Left cardiac atrium (tissue), 4 donors: ENCODE measurements around the gene P3H1. TPM values are rescaled to one million over a fixed set of nuclear protein-coding genes. Genes with fewer than 3 reads are reported as not detected.

ENCODE experiments used
- ATAC-seq, 2 donors: fragments of 200-7000 bp; cut with Tn5 transposase; one replicate each; pipeline ENCODE4 v1.9.1; 2020; ENCODE audit warnings: mild to moderate bottlenecking in 2 of 2, moderate library complexity in 2 of 2
- DNase-seq: peaks from one replicate; pipeline ENCODE4 v3.0.0-alpha.2; 2020
- intact Hi-C, 2 donors: fragments of 100-400 bp; cut with DNase I; formaldehyde crosslinking; loops; one replicate each; pipeline versions ENCODE4 v1.14.1 to v1.15.1; 2022 to 2023
- total RNA-seq, 2 donors: library from RNA; stranded (reverse); fragmentation: NEBNext Ultra II Directional; extraction: Animal tissue kit (Norgen Biotek cat#: 25700); gene quantifications; one replicate each; pipeline ENCODE4 v1.2.1, GENCODE V29; 2021
- donor health status: DM: no; HTN: yes; CAD: no.
- donor health status: DM: no; HTN: yes; CAD: no; lungs with severe emphysema.
- donor health status: DM: yes; HTN: yes; CAD: no.
- donor health status: Dilated cardiomyopathy.

The P3H1 gene
- total RNA-seq, 2 donors from 2014 or later = 16.2 to 17.7 TPM

DNA sequence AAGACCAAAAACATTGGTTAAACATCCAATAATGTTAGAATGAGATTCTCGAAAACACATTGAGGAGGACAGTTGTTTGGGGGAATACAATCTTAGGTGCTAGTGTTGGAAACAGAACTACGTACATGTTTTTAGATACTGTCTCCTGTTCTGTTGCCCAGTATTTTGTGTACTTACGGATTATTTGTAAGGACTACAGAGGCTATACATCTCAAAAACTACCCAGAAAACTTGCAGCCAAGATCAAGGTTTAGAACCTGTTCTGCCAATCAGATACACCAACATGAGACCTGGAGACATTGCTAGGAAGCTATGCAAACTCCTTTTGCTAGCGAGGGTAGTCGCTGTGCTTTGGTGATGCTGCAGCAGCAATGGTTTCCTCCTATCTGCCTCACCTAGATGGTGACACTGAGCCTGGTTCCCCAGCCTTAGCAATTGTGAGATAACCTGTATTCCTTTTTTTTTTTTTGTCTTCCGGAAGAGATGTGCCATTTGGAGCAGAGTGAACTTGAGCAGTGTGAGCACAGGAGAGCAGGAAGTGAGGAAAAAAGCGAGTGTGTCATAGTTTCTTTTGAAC lies 62.9 kb downstream of the P3H1 start:
- DNase-seq = no peak
- ATAC-seq = no peak
- intact Hi-C loops = no loop called here

DNA sequence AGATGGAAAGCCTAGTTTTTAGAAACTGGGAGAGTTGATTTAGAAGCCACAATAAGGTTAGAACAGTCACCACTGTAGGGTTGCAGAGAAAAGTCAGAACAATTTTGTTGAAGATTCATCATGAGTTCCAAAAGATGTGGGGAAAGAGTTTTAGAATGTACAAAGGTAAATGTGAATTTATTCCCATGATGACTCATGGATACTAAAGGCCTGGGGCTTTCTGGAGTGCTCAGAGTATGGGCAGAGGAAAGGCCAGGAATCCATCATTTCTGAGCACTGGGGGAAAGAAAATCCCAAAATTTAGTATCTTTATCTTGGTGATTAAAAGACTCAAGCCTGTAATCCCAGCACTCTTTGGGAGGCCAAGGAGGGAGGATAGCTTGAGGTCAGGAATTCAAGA lies 66.8 kb downstream of the P3H1 start:
- intact Hi-C loops = no loop called here
- DNase-seq = no peak
- ATAC-seq = no peak

DNA sequence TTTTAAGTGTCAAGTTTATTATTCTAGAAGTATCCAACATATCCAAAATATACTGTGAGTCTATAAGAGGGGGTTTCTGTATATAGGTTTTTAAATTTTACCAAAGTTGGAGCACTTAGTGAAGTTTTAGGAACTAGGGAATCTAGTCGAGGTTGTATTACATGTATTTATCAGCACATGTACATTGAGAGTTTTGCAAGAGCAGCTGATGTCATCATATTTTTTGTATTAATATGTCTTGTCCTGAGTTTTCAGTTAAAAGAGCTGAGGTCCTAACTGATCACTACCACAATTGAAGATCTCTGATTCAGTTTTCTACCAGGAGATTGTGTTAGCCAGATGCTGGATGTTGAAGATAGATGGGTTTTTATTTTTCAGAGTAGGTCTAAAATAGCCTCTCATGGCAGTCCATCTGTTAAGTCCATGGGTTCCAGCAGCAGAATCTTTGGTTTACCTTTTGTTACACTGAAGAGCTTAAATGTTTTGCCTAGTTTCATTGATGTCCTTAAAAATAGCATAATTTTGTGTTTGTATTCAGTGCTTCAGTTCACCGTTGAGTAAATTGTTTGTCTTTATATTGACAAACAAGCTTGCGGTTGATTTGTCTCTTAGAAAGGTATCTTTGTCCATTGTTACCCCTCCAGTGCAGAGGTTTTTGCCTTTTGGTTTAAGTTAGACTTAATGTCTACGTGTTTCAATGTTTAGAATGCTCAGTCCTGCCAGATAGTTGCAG lies 68.6 kb downstream of the P3H1 start:
- DNase-seq (no peak), ATAC-seq (no peak)
- intact Hi-C loops = no loop called here

Other genes starting within 250 kb of the P3H1 start
- gene PPIH, start 108.6 kb downstream of the P3H1 start, total RNA-seq = 10 to 100 TPM; 21.3 to 24.4 TPM
- gene YBX1, start 84.6 kb downstream of the P3H1 start, total RNA-seq = 100 to 1,000 TPM; 764 to 775 TPM
- not detected for gene CLDN19, start 26.8 kb downstream of the P3H1 start, total RNA-seq
- 1 to 10 TPM; 5.1 to 7.7 TPM for gene C1orf50, start 221 bp upstream of the P3H1 start, total RNA-seq
- gene TMEM269, start 18.0 kb upstream of the P3H1 start, total RNA-seq = under 1 TPM in 1 of 2 donors, not detected in 1; 0.13 TPM
- gene ERMAP, start 50.1 kb upstream of the P3H1 start, total RNA-seq = 1 to 10 TPM; 4.0 to 4.3 TPM
- 10 to 100 TPM; 10.6 to 14.2 TPM for gene SVBP, start 50.4 kb upstream of the P3H1 start, total RNA-seq
- 1 to 10 TPM; 7.5 to 8.8 TPM for gene ZNF691, start 79.6 kb upstream of the P3H1 start, total RNA-seq
- gene SLC2A1, start 191.8 kb upstream of the P3H1 start, total RNA-seq = 10 to 100 TPM; 10.9 to 12.9 TPM